K562 (cell line): ENCODE measurements around the gene XIRP1. TPM values are rescaled to one million over a fixed set of nuclear protein-coding genes. Genes with fewer than 3 reads are reported as not detected.

Source experiments
- CHAMP1 ChIP-seq: fragments of 450-650 bp; IDR thresholded peaks from 2 replicates; pipeline ENCODE4 v1.6.1; 2016; ENCODE audit warnings: mild to moderate bottlenecking
- GMEB1 ChIP-seq: fragments of 250-450 bp; sonication (Bioruptor Pico); IDR thresholded peaks from 2 replicates; pipeline ENCODE4 v1.4.0; 2020; ENCODE audit warnings: mild to moderate bottlenecking
- STAT5A ChIP-seq: IDR thresholded peaks from 2 replicates; pipeline ENCODE4 v1.6.1; 2012; ENCODE audit warnings: low read length, inconsistent platforms, borderline replicate concordance
- ZNF133 ChIP-seq: fragments of 250-450 bp; sonication (Bioruptor Pico); IDR thresholded peaks from 2 replicates; pipeline ENCODE4 v1.4.0; 2020; ENCODE audit warnings: mild to moderate bottlenecking
- polyA plus RNA-seq, 8 experiments: library from polyadenylated mRNA; depleted of rRNA in 4 of 8; stranded (reverse) in 5 of 8; unstranded in 3 of 8; fragments of >200 nt; fragmentation: Nextera tagmentation in 2 of 8; fragmentation: Illumina TruSeq in 1 of 8; extraction: Ambion mirVana in 2 of 8; extraction: Trizol in 1 of 8; gene quantifications; 2 replicates each; pipeline versions ENCODE4 v1.2.1 to v1.2.3, GENCODE V29; 2011 to 2014; ENCODE audit warnings: inconsistent platforms in 1 of 8, missing spikeins in 1 of 8
- total RNA-seq, 7 experiments: library from RNA; depleted of rRNA in 6 of 7; stranded (reverse); fragments of >200 nt in 6 of 7; fragmentation: Illumina TruSeq in 2 of 7; extraction: Trizol in 2 of 7; gene quantifications; 2 replicates each; pipeline versions ENCODE4 v1.2.1 to v1.2.3, GENCODE V29; 2011 to 2021; ENCODE audit warnings: low replicate concordance in 1 of 7
- TF ChIP-seq, protein P1 (sequence below): IDR thresholded peaks from 2 replicates; pipeline ENCODE4 v1.6.1; 2012; ENCODE audit warnings: low read depth, low read length, improper control_type of control experiment, borderline replicate concordance
- TF ChIP-seq, protein P2 (sequence below): fragments of 450-650 bp; IDR thresholded peaks from 2 replicates; pipeline ENCODE4 v1.6.1; 2016; ENCODE audit warnings: low read depth

Gene XIRP1
- total and polyA plus RNA-seq, 9 of the 15 experiments (the other 6 are each of a cell fraction or from before 2014, with no cell fraction given): 0.03 to 0.27 (median 0.08) TPM; not detected in 3

DNA sequence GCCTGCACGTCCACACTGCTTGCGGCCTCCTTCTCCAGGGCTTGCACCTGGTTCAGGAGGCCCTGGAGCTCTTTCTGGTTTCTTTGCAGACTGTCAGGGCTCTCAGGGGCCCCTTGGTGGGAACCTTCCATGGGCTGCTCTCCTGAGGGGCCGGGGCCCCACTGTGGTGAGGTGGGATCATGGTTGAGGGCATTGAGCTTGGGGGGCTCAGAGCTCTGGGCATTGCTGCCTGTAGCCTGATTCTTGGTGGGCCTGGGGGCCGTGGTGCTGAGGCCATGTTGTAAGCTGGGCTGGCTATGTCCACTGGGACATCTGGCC is 7.5 kb downstream of the XIRP1 start (continued):
- TF ChIP-seq CHAMP1: no peak
- no peak for TF ChIP-seq ZNF133 (CRISPR knock-in tag)
- TF ChIP-seq, protein P1, sequence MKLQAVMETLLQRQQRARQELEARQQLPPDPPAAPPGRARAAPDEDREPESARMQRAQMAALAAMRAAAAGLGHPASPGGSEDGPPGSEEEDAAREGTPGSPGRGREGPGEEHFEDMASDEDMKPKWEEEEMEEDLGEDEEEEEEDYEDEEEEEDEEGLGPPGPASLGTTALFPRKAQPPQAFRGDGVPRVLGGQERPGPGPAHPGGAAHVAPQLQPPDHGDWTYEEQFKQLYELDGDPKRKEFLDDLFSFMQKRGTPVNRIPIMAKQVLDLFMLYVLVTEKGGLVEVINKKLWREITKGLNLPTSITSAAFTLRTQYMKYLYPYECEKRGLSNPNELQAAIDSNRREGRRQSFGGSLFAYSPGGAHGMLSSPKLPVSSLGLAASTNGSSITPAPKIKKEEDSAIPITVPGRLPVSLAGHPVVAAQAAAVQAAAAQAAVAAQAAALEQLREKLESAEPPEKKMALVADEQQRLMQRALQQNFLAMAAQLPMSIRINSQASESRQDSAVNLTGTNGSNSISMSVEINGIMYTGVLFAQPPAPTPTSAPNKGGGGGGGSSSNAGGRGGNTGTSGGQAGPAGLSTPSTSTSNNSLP: no peak
- TF ChIP-seq STAT5A: no peak
- no peak for TF ChIP-seq GMEB1 (CRISPR knock-in tag)
- TF ChIP-seq, protein P2, sequence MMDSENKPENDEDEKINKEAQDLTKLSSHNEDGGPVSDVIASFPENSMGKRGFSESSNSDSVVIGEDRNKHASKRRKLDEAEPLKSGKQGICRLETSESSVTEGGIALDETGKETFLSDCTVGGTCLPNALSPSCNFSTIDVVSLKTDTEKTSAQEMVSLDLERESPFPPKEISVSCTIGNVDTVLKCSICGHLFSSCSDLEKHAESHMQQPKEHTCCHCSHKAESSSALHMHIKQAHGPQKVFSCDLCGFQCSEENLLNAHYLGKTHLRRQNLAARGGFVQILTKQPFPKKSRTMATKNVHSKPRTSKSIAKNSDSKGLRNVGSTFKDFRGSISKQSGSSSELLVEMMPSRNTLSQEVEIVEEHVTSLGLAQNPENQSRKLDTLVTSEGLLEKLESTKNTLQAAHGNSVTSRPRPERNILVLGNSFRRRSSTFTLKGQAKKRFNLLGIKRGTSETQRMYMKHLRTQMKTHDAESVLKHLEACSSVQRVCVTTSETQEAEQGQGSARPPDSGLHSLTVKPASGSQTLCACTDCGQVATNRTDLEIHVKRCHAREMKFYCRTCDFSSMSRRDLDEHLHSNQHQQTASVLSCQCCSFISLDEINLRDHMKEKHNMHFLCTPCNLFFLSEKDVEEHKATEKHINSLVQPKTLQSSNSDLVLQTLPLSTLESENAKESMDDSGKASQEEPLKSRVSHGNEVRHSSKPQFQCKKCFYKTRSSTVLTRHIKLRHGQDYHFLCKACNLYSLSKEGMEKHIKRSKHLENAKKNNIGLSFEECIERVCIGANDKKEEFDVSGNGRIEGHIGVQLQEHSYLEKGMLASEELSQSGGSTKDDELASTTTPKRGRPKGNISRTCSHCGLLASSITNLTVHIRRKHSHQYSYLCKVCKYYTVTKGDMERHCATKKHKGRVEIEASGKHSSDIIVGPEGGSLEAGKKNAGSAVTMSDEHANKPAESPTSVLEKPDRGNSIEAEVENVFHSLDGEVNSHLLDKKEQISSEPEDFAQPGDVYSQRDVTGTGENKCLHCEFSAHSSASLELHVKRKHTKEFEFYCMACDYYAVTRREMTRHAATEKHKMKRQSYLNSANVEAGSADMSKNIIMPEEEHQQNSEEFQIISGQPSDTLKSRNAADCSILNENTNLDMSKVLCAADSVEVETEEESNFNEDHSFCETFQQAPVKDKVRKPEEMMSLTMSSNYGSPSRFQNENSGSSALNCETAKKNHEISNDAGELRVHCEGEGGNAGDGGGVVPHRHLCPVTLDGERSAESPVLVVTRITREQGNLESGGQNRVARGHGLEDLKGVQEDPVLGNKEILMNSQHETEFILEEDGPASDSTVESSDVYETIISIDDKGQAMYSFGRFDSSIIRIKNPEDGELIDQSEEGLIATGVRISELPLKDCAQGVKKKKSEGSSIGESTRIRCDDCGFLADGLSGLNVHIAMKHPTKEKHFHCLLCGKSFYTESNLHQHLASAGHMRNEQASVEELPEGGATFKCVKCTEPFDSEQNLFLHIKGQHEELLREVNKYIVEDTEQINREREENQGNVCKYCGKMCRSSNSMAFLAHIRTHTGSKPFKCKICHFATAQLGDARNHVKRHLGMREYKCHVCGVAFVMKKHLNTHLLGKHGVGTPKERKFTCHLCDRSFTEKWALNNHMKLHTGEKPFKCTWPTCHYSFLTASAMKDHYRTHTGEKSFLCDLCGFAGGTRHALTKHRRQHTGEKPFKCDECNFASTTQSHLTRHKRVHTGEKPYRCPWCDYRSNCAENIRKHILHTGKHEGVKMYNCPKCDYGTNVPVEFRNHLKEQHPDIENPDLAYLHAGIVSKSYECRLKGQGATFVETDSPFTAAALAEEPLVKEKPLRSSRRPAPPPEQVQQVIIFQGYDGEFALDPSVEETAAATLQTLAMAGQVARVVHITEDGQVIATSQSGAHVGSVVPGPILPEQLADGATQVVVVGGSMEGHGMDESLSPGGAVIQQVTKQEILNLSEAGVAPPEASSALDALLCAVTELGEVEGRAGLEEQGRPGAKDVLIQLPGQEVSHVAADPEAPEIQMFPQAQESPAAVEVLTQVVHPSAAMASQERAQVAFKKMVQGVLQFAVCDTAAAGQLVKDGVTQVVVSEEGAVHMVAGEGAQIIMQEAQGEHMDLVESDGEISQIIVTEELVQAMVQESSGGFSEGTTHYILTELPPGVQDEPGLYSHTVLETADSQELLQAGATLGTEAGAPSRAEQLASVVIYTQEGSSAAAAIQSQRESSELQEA: no peak
